KG1 (cell line): ENCODE measurements around the gene SHKBP1.
A peak's percentile ranks its signal among the peaks of the same experiment; 100 is the strongest.
"Not testable (repeated sequence)": the region's sequence is repeated elsewhere in the genome, so short reads cannot be mapped to it uniquely, and the experiment has no call there.

ENCODE experiments used
- DNase-seq: peaks from one replicate; lab custom pipeline; 2025; lab: John Stamatoyannopoulos, UW

The SHKBP1 gene

GRCh38 chr19:40556953-40557530 is 19.6 kb upstream of the SHKBP1 start:
- DNase-seq = no peak

GRCh38 chr19:40559394-40559793 is 17.3 kb upstream of the SHKBP1 start:
- no peak for DNase-seq

GRCh38 chr19:40560092-40560507 is 16.6 kb upstream of the SHKBP1 start:
- no peak for DNase-seq

GRCh38 chr19:40561947-40562346 is 14.7 kb upstream of the SHKBP1 start:
- no peak for DNase-seq

- not testable (repeated sequence) for DNase-seq
These were observed 12.1 kb upstream of the SHKBP1 start for GRCh38 chr19:40564535-40564934.

GRCh38 chr19:40565355-40565754 is 11.3 kb upstream of the SHKBP1 start:
- no peak for DNase-seq

GRCh38 chr19:40565910-40566495 is 10.7 kb upstream of the SHKBP1 start:
- no peak for DNase-seq

GRCh38 chr19:40567040-40567749 is 9.5 kb upstream of the SHKBP1 start:
- DNase-seq = no peak

- DNase-seq = no peak
These were observed 8.8 kb upstream of the SHKBP1 start for GRCh38 chr19:40567750-40568494.

- DNase-seq = peak; percentile 50
These were observed 6.2 kb upstream of the SHKBP1 start for GRCh38 chr19:40570313-40571004.

GRCh38 chr19:40571005-40571318 is 5.7 kb upstream of the SHKBP1 start:
- no peak for DNase-seq

- no peak for DNase-seq
These were observed 4.7 kb upstream of the SHKBP1 start for GRCh38 chr19:40571831-40572495.

GRCh38 chr19:40575326-40575725 is 1.3 kb upstream of the SHKBP1 start:
- no peak for DNase-seq

GRCh38 chr19:40576151-40576584 is 505 bp upstream of the SHKBP1 start:
- no peak for DNase-seq

- no peak for DNase-seq
These were observed 1.8 kb downstream of the SHKBP1 start for GRCh38 chr19:40578442-40578908.

GRCh38 chr19:40580619-40581018 is 3.9 kb downstream of the SHKBP1 start:
- no peak for DNase-seq

- DNase-seq = no peak
These were observed 4.9 kb downstream of the SHKBP1 start for GRCh38 chr19:40581531-40581930.

GRCh38 chr19:40582467-40582866 is 5.8 kb downstream of the SHKBP1 start:
- no peak for DNase-seq

GRCh38 chr19:40583283-40583682 is 6.6 kb downstream of the SHKBP1 start:
- no peak for DNase-seq

GRCh38 chr19:40584007-40584406 is 7.3 kb downstream of the SHKBP1 start:
- DNase-seq = no peak

GRCh38 chr19:40585241-40585981 is 8.7 kb downstream of the SHKBP1 start:
- DNase-seq = no peak
